GM23338 (cell line): ENCODE data around the gene C22orf23. TPM values are rescaled to one million over a fixed set of nuclear protein-coding genes. Genes with fewer than 3 reads are reported as not detected.

Experiments
- ATAC-seq: fragments of 200-7000 bp; cut with Tn5 transposase; 3 replicates; pipeline ENCODE4 v1.9.1; 2020
- DNase-seq: peaks from one replicate; pipeline ENCODE4 v3.0.0-alpha.2; 2015; ENCODE audit warnings: low spot score
- H2AFZ ChIP-seq: fragments of 200-600 bp; sonication (generic); 2 replicates; pipeline ENCODE4 v1.8.0; 2016; ENCODE audit warnings: antibody characterized with exemption, mild to moderate bottlenecking, moderate library complexity
- H3F3A ChIP-seq: fragments of 200-600 bp; sonication (generic); replicated peaks from 2 replicates; pipeline ENCODE4 v1.8.0; 2017; ENCODE audit warnings: antibody characterized with exemption, mixed run types, low read depth
- H3K27ac ChIP-seq: fragments of 200-600 bp; sonication (generic); 2 replicates; pipeline ENCODE4 v1.6.1; 2016; ENCODE audit warnings: low read depth
- H3K27me3 ChIP-seq: fragments of 200-600 bp; sonication (generic); 2 replicates; pipeline ENCODE4 v1.8.0; 2016; ENCODE audit warnings: mild to moderate bottlenecking, mixed run types, moderate library complexity; ENCODE audit not compliant: insufficient read depth
- H3K36me3 ChIP-seq: fragments of 200-600 bp; sonication (generic); 2 replicates; pipeline ENCODE4 v1.8.0; 2016; ENCODE audit warnings: mild to moderate bottlenecking; ENCODE audit not compliant: insufficient read depth
- H3K4me1 ChIP-seq: fragments of 200-600 bp; sonication (generic); 2 replicates; pipeline ENCODE4 v1.8.0; 2016; ENCODE audit warnings: mild to moderate bottlenecking, moderate library complexity; ENCODE audit not compliant: insufficient read depth
- H3K4me2 ChIP-seq: fragments of 200-600 bp; sonication (generic); 2 replicates; pipeline ENCODE4 v1.7.1; 2017; ENCODE audit warnings: mixed run types
- H3K4me3 ChIP-seq: fragments of 200-600 bp; sonication (generic); 2 replicates; pipeline ENCODE4 v1.6.1; 2016; ENCODE audit warnings: mixed run types
- H3K79me2 ChIP-seq: fragments of 200-600 bp; sonication (generic); replicated peaks from 2 replicates; pipeline ENCODE4 v1.8.0; 2017; ENCODE audit warnings: mild to moderate bottlenecking; ENCODE audit not compliant: insufficient read depth
- H3K9me2 ChIP-seq: fragments of 200-600 bp; sonication (generic); 2 replicates; pipeline ENCODE4 v1.8.0; 2017; ENCODE audit not compliant: insufficient read depth
- H4K20me1 ChIP-seq: fragments of 200-600 bp; sonication (generic); replicated peaks from 2 replicates; pipeline ENCODE4 v1.8.0; 2017; ENCODE audit warnings: mild to moderate bottlenecking; ENCODE audit not compliant: insufficient read depth
- H3K27ac Mint-ChIP-seq: 2 replicates; pipeline ENCODE4 v1.8.0; 2020; ENCODE audit warnings: inconsistent platforms, mild to moderate bottlenecking, moderate library complexity, mixed read lengths
- H3K27me3 Mint-ChIP-seq: 3 replicates; pipeline ENCODE4 v1.8.0; 2022; ENCODE audit warnings: low read depth, mild to moderate bottlenecking, moderate library complexity, mixed read lengths, inconsistent platforms; ENCODE audit not compliant: insufficient read depth, poor library complexity
- H3K36me3 Mint-ChIP-seq: 3 replicates; pipeline ENCODE4 v1.8.0; 2021; ENCODE audit warnings: low read depth, mild to moderate bottlenecking, inconsistent platforms, moderate library complexity, mixed read lengths
- H3K4me1 Mint-ChIP-seq: 3 replicates; pipeline ENCODE4 v1.8.0; 2020; ENCODE audit warnings: mild to moderate bottlenecking, inconsistent platforms, mixed read lengths
- H3K4me3 Mint-ChIP-seq: 3 replicates; pipeline ENCODE4 v1.8.0; 2021; ENCODE audit warnings: moderate library complexity, mild to moderate bottlenecking, inconsistent platforms, mixed read lengths
- H3K9me3 Mint-ChIP-seq: 3 replicates; pipeline ENCODE4 v1.8.0; 2020; ENCODE audit warnings: moderate library complexity, mild to moderate bottlenecking, inconsistent platforms, mixed read lengths
- CREB1 ChIP-seq: fragments of 250-450 bp; sonication (Bioruptor Pico); IDR thresholded peaks from 2 replicates; pipeline ENCODE4 v1.5.0; 2020; ENCODE audit warnings: low read depth, mild to moderate bottlenecking, moderate library complexity
- CTCF ChIP-seq, 2 experiments: fragments of 200-600 bp in 1 of 2; sonication (generic) in 1 of 2; conservative IDR thresholded peaks; 2 replicates each; pipeline versions ENCODE4 v1.5.1 to v1.6.1; 2016 to 2017; ENCODE audit warnings: antibody characterized with exemption in 2 of 2, low read depth in 2 of 2, mild to moderate bottlenecking in 2 of 2, moderate library complexity in 1 of 2
- ETS1 ChIP-seq: IDR thresholded peaks from 2 replicates; pipeline ENCODE4 v1.6.1; 2016; ENCODE audit warnings: antibody characterized with exemption
- EZH2 ChIP-seq: fragments of 200-600 bp; sonication (generic); IDR thresholded peaks from one replicate; pipeline ENCODE4 v1.8.0; 2017; ENCODE audit warnings: antibody characterized with exemption, mild to moderate bottlenecking, low read depth; ENCODE audit not compliant: unreplicated experiment
- EZH2phosphoT487 ChIP-seq: fragments of 200-600 bp; sonication (generic); IDR thresholded peaks from one replicate; pipeline ENCODE4 v1.8.1; 2018; ENCODE audit warnings: antibody characterized with exemption; ENCODE audit not compliant: unreplicated experiment
- JUNB ChIP-seq: IDR thresholded peaks from one replicate; pipeline ENCODE4 v1.6.1; 2016; ENCODE audit warnings: antibody characterized with exemption; ENCODE audit not compliant: unreplicated experiment
- NANOG ChIP-seq: IDR thresholded peaks from 2 replicates; pipeline ENCODE4 v1.6.1; 2016; ENCODE audit warnings: antibody characterized with exemption, borderline replicate concordance
- POLR2AphosphoS5 ChIP-seq: IDR thresholded peaks from 2 replicates; pipeline ENCODE4 v1.6.1; 2016; ENCODE audit warnings: antibody characterized with exemption, low read depth
- REST ChIP-seq: IDR thresholded peaks from one replicate; pipeline ENCODE4 v1.6.1; 2018; ENCODE audit warnings: antibody characterized with exemption; ENCODE audit not compliant: unreplicated experiment
- STAT1 ChIP-seq: IDR thresholded peaks from one replicate; pipeline ENCODE4 v1.6.1; 2016; ENCODE audit warnings: antibody characterized with exemption; ENCODE audit not compliant: unreplicated experiment
- ZNF114 ChIP-seq: fragments of 250-450 bp; sonication (Bioruptor Pico); IDR thresholded peaks from 2 replicates; pipeline ENCODE4 v1.5.0; 2020; ENCODE audit warnings: mild to moderate bottlenecking, moderate library complexity
- ZNF331 ChIP-seq: fragments of 250-450 bp; sonication (Bioruptor Pico); IDR thresholded peaks from 2 replicates; pipeline ENCODE4 v1.5.0; 2020; ENCODE audit warnings: low read depth, mild to moderate bottlenecking, moderate library complexity
- ZNF462 ChIP-seq: fragments of 250-450 bp; sonication (Bioruptor Pico); IDR thresholded peaks from 2 replicates; pipeline ENCODE4 v1.5.0; 2020; ENCODE audit warnings: mild to moderate bottlenecking, moderate library complexity
- polyA plus RNA-seq: library from polyadenylated mRNA; unstranded; fragments of >200 nt; fragmentation: Nextera tagmentation; extraction: Ambion mirVana; gene quantifications from 2 replicates; pipeline ENCODE4 v1.2.1, GENCODE V29; 2016
- total RNA-seq: library from RNA; depleted of rRNA; stranded (reverse); fragments of >200 nt; shearing (Covaris generic); gene quantifications from 2 replicates; pipeline ENCODE4 v1.2.3, GENCODE V29; 2014

The C22orf23 gene
- total and polyA plus RNA-seq, 2 experiments from 2014 or later: 0.38 TPM; not detected in 1

- H3K36me3 ChIP-seq: no peaks in the 10 kb centered on the region
- H3K4me2 ChIP-seq: no peak overlapping the region
- no peaks in the 10 kb centered on the region for H4K20me1 ChIP-seq
- H3K4me1 ChIP-seq: no peaks in the 10 kb centered on the region
- H3F3A ChIP-seq: no peaks in the 10 kb centered on the region
- ATAC-seq: no peak
- H3K27ac ChIP-seq: no peak overlapping the region
- H3K79me2 ChIP-seq: no peaks in the 10 kb centered on the region
- TF ChIP-seq POLR2AphosphoS5: no peak
- no peak for TF ChIP-seq REST
- TF ChIP-seq NANOG: no peak
- TF ChIP-seq ETS1: no peak
- no peak for TF ChIP-seq EZH2
- no peak for TF ChIP-seq EZH2phosphoT487
- TF ChIP-seq CREB1 (CRISPR knock-in tag): no peak
- TF ChIP-seq ZNF462 (CRISPR knock-in tag): no peak
- TF ChIP-seq STAT1: no peak
- TF ChIP-seq ZNF331 (CRISPR knock-in tag): no peak
- TF ChIP-seq ZNF114 (CRISPR knock-in tag): no peak
- no peak for TF ChIP-seq JUNB
- no peak for TF ChIP-seq CTCF (conservative IDR thresholded peaks at IDR 0.05; ENCODE audit: low read depth in 2 of 2)
- Mint-ChIP-seq H3K27me3 (peaks cover 2% of the 10 kb centered on the region), H3K27ac (no peak overlapping the region), H3K4me1 (no peaks in the 10 kb centered on the region), H3K36me3 (peaks cover 12% of the 10 kb centered on the region; the same call in 1 of the 3 replicates), H3K9me3 (no peaks in the 10 kb centered on the region), H3K4me3 (no peak overlapping the region)
- H3K27me3 ChIP-seq: no peaks in the 10 kb centered on the region
- H2AFZ ChIP-seq: no peak overlapping the region
- H3K4me3 ChIP-seq: no peak overlapping the region
- H3K9me2 ChIP-seq: no peaks in the 10 kb centered on the region
- no peak for DNase-seq
Observed at GRCh38 chr22:37917874-37918548, 35.4 kb downstream of the C22orf23 start.
